PC-3 (cell line): ENCODE measurements around the gene VWA1. TPM values are rescaled to one million over a fixed set of nuclear protein-coding genes. Genes with fewer than 3 reads are reported as not detected.

Experiments
- ATAC-seq: fragments of 200-7000 bp; cut with Tn5 transposase; 2 replicates; pipeline ENCODE4 v1.9.1; 2020; ENCODE audit warnings: mild to moderate bottlenecking, moderate library complexity
- BruUV-seq: library from RNA; stranded (reverse); fragments of 400-500 nt; replicated peaks from 2 replicates; lab custom pipeline; 2021; lab: Mats Ljungman, UMichigan
- CTCF ChIA-PET: fragments of 300-600 bp; sonication (Branson Sonifier 250); formaldehyde crosslinking; loops from one replicate; lab custom pipeline; 2022; ENCODE audit warnings: antibody characterized with exemption; lab: Charles Lee
- POLR2A ChIA-PET: fragments of 300-600 bp; sonication (Branson Sonifier 250); formaldehyde crosslinking; loops from one replicate; lab custom pipeline; 2022; ENCODE audit warnings: antibody characterized with exemption; ENCODE audit not compliant: unreplicated experiment; lab: Charles Lee
- DNase-seq: peaks from one replicate; pipeline ENCODE4 v3.0.0-alpha.2; 2015
- H2AFZ ChIP-seq: fragments of 300-600 bp; sonication (generic); 2 replicates; pipeline ENCODE4 v1.6.0; 2016; ENCODE audit warnings: antibody characterized with exemption, low read length
- H3F3A ChIP-seq: fragments of 300-600 bp; sonication (generic); one replicate; pipeline ENCODE4 v1.6.0; 2017; ENCODE audit warnings: antibody characterized with exemption, low read length, control low read depth, mild to moderate bottlenecking; ENCODE audit not compliant: unreplicated experiment
- H3K27ac ChIP-seq: fragments of 300-600 bp; sonication (generic); 2 replicates; pipeline ENCODE4 v1.5.1; 2016; ENCODE audit warnings: mild to moderate bottlenecking, low read length
- H3K27me3 ChIP-seq: fragments of 300-600 bp; sonication (generic); 2 replicates; pipeline ENCODE4 v1.6.1; 2016; ENCODE audit warnings: low read length, mixed read lengths
- H3K36me3 ChIP-seq: fragments of 300-600 bp; sonication (generic); 2 replicates; pipeline ENCODE4 v1.6.1; 2016; ENCODE audit warnings: low read depth, mixed run types, low read length, mixed read lengths
- H3K4me1 ChIP-seq: fragments of 300-600 bp; sonication (generic); 2 replicates; pipeline ENCODE4 v1.5.1; 2016; ENCODE audit warnings: low read length; ENCODE audit not compliant: insufficient read depth
- H3K4me2 ChIP-seq: fragments of 300-600 bp; sonication (generic); 2 replicates; pipeline ENCODE4 v1.6.0; 2016; ENCODE audit warnings: low read length
- H3K4me3 ChIP-seq: fragments of 300-600 bp; sonication (generic); 2 replicates; pipeline ENCODE4 v1.5.1; 2016; ENCODE audit warnings: mild to moderate bottlenecking, low read length, mixed read lengths
- H3K79me2 ChIP-seq: fragments of 300-600 bp; sonication (generic); 2 replicates; pipeline ENCODE4 v1.6.1; 2017; ENCODE audit warnings: low read length, mixed read lengths
- H3K9ac ChIP-seq: fragments of 300-600 bp; sonication (generic); 2 replicates; pipeline ENCODE4 v1.6.0; 2016; ENCODE audit warnings: mild to moderate bottlenecking, low read length
- H3K9me2 ChIP-seq: fragments of 300-600 bp; sonication (generic); replicated peaks from 2 replicates; pipeline ENCODE4 v1.6.1; 2016; ENCODE audit warnings: mixed run types, low read length, mixed read lengths
- H3K9me3 ChIP-seq: fragments of 300-600 bp; sonication (generic); 2 replicates; pipeline ENCODE4 v1.6.1; 2016; ENCODE audit warnings: low read length, mixed read lengths
- H4K20me1 ChIP-seq: fragments of 300-600 bp; sonication (generic); 2 replicates; pipeline ENCODE4 v1.6.1; 2016; ENCODE audit warnings: low read length, mixed read lengths
- EZH2 ChIP-seq: fragments of 300-600 bp; sonication (generic); IDR thresholded peaks from one replicate; pipeline ENCODE4 v1.6.1; 2017; ENCODE audit warnings: antibody characterized with exemption, mild to moderate bottlenecking, low read length; ENCODE audit not compliant: unreplicated experiment
- EZH2phosphoT487 ChIP-seq: fragments of 300-600 bp; sonication (generic); IDR thresholded peaks from 2 replicates; pipeline ENCODE4 v1.6.1; 2018; ENCODE audit warnings: mild to moderate bottlenecking, antibody characterized with exemption, low read length, borderline replicate concordance
- intact Hi-C: fragments of 100-400 bp; cut with micrococcal nuclease; formaldehyde crosslinking; loops from 2 replicates; pipeline ENCODE4 v1.9.0; 2023
- total RNA-seq: library from RNA; depleted of rRNA; stranded (reverse); fragments of >200 nt; gene quantifications from 2 replicates; pipeline ENCODE4 v1.2.3, GENCODE V29; 2014
- TF ChIP-seq, protein P1 (sequence below): fragments of 300-600 bp; sonication (generic); conservative IDR thresholded peaks from 2 replicates; pipeline ENCODE4 v1.5.1; 2017; ENCODE audit warnings: antibody characterized with exemption, low read depth, mild to moderate bottlenecking, low read length

The VWA1 gene
- total RNA-seq, 1 experiment from 2014 or later: 59.1 TPM

DNA sequence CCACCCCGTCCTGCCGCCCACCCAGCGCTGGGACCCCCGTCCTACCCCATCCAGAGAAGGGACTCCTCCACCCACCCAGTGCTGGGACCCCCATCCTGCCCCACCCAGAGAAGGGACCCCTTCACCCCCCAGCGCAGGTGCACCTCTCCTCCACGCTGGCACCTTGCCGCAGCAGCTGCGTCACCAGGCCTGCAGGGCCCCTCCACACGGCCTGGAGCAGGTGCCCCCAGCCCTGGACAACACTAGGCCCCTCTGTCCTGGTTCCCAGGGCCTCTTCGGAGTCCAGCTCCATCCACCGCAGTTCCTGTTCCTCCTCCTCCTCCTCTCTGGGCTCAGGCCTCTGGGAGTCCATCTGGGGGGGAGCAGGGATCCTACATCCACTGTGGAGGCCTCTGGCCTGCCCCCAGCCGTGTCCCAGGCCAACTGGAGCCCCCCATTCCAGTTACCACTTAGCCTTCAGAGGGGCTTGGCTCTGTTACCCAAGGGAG lies 14.8 kb upstream of the VWA1 start:
- BruUV-seq: no TSS peak
- DNase-seq (no peak), ATAC-seq (no peak)
- H3K9ac ChIP-seq: no peak overlapping the region
- H2AFZ ChIP-seq: no peak overlapping the region
- no peaks in the 10 kb centered on the region for H3K79me2 ChIP-seq
- no peaks in the 10 kb centered on the region for H3K9me3 ChIP-seq
- ChIA-PET CTCF (interaction anchor here (1.0 kb wide), 1 partner anchor 18 kb away, joined by 5 read pairs; no protein-coding TSS in a partner anchor), POLR2A (no interaction called here)
- intact Hi-C loops: no loop called here
- H3K4me1 ChIP-seq: peaks cover 15% of the 10 kb centered on the region
- H4K20me1 ChIP-seq: no peaks in the 10 kb centered on the region
- H3K4me3 ChIP-seq: no peak overlapping the region
- H3K27me3 ChIP-seq: no peaks in the 10 kb centered on the region
- H3F3A ChIP-seq: no peaks in the 10 kb centered on the region
- no peaks in the 10 kb centered on the region for H3K36me3 ChIP-seq
- TF ChIP-seq EZH2phosphoT487 (no peak), EZH2 (no peak)
- TF ChIP-seq, protein P1, sequence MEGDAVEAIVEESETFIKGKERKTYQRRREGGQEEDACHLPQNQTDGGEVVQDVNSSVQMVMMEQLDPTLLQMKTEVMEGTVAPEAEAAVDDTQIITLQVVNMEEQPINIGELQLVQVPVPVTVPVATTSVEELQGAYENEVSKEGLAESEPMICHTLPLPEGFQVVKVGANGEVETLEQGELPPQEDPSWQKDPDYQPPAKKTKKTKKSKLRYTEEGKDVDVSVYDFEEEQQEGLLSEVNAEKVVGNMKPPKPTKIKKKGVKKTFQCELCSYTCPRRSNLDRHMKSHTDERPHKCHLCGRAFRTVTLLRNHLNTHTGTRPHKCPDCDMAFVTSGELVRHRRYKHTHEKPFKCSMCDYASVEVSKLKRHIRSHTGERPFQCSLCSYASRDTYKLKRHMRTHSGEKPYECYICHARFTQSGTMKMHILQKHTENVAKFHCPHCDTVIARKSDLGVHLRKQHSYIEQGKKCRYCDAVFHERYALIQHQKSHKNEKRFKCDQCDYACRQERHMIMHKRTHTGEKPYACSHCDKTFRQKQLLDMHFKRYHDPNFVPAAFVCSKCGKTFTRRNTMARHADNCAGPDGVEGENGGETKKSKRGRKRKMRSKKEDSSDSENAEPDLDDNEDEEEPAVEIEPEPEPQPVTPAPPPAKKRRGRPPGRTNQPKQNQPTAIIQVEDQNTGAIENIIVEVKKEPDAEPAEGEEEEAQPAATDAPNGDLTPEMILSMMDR: no peak
- H3K4me2 ChIP-seq: no peak overlapping the region
- no peak overlapping the region for H3K27ac ChIP-seq
- no peaks in the 10 kb centered on the region for H3K9me2 ChIP-seq

DNA sequence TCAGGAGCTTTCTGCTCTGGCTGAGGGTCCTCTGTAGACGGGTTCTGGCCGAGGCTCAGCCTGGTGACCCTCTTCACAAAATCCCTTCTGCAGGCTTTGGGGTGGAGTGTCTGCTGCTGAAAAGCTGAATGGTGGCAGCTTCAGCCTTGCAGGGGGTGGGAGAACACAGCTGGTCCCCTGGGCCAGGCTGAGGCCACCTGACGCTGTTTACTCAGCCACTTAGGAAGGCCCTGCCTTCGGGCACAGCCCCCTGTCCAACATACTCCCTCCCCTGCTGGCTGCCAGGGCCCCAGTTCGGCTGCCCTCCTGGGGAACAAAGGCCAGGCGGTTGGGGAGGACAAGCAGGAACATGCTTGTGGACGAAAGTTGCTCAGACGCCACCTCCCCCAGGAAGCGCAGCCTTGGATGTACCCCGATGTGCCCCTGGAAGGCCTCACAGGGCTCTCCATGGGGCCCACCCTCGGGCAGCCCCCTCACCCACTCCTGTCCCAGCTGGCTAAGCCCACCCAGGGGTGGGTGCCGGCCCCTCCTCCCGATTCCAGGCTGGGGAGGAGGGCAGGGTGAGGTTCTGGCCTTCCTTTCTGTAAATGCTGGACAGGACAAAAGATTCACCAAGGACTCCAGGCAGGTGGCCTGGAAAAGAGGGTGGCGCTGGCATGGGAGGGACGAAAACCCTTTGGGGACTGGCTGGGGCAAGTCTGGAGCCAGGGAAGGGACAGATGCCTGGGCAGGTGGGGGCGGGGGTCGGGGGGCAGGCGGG lies 14.2 kb upstream of the VWA1 start, which contains the start of gene ANKRD65:
TSS of gene ANKRD65 (minus strand) at position 130 of the 760 bp plus-strand sequence. CDS start 271 bp downstream, outside the sequence.
- Histone ChIP-seq H3K27me3 (no peaks in the 10 kb centered on the region), H3K9ac (no peak within 1 kb of the TSS), H3K4me2 (no peak within 1 kb of the TSS), H3K79me2 (no peaks in the 10 kb centered on the region), H4K20me1 (no peaks in the 10 kb centered on the region), H3F3A (no peaks in the 10 kb centered on the region), H3K36me3 (no peaks in the 10 kb centered on the region), H3K4me1 (peaks cover 15% of the 10 kb centered on the region), H3K9me3 (no peaks in the 10 kb centered on the region), H2AFZ (no peak within 1 kb of the TSS), H3K27ac (no peak within 1 kb of the TSS), H3K9me2 (no peaks in the 10 kb centered on the region), H3K4me3 (no peak within 1 kb of the TSS)
- BruUV-seq: no TSS peak
- DNase-seq: no peak
- POLR2A ChIA-PET: no interaction called here
- no peak for ATAC-seq
- intact Hi-C loops: no loop called here
- CTCF ChIA-PET: no interaction called here
- TF ChIP-seq EZH2phosphoT487: no peak
- no peak for TF ChIP-seq EZH2
- TF ChIP-seq, protein P1: no peak

DNA sequence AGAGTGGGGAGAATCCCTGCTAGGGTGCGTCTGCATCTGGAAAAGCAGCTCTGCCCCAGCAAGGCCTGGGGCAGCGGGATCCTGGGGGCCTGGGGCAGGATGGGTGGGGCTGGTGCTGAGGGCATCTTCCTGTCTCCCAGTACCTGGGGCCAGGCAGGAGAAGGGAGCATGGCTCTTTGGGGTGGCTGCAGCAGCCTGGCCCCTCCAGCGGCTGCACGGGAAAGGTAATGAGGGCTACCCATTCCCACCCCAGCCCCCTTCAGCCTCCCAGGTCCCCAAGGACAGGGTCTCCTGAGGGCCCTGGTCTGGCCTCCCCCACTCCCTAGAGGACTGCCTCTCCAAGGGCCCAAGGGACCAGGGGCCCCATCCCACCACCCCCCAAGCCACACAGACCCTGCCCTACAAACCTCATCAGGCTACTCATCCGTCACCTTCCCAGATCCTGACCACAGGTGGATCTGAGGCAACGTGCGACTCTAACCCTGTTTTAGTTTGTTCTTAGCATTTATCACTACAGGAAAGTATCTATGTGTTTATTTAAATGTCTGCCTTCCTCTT lies 13.5 kb upstream of the VWA1 start:
- ATAC-seq: no peak
- Histone ChIP-seq H2AFZ (peak overlapping the region; percentile 51; the same call in 1 of the 2 replicates), H3K27me3 (no peaks in the 10 kb centered on the region), H3K4me1 (peaks cover 15% of the 10 kb centered on the region), H4K20me1 (no peaks in the 10 kb centered on the region), H3K9ac (no peak overlapping the region), H3K9me3 (no peaks in the 10 kb centered on the region), H3K4me3 (no peak overlapping the region), H3K36me3 (no peaks in the 10 kb centered on the region), H3K79me2 (no peaks in the 10 kb centered on the region), H3F3A (no peaks in the 10 kb centered on the region), H3K4me2 (0 out of 2 replicates have a peak overlapping the region, but pooled peaks have one; percentile 32), H3K9me2 (no peaks in the 10 kb centered on the region), H3K27ac (no peak overlapping the region)
- CTCF ChIA-PET: no interaction called here
- TF ChIP-seq EZH2: no peak
- TF ChIP-seq EZH2phosphoT487: no peak
- TF ChIP-seq, protein P1: no peak
- intact Hi-C loops: no loop called here
- POLR2A ChIA-PET: no interaction called here
- no peak for DNase-seq
- no TSS peak for BruUV-seq
